Caco-2 (cell line): ENCODE results near the gene GLI2. TPM values are rescaled to one million over a fixed set of nuclear protein-coding genes. Genes with fewer than 3 reads are reported as not detected.
A peak's percentile ranks its signal among the peaks of the same experiment; 100 is the strongest.

ENCODE experiments used
- BruUV-seq: library from RNA; stranded (reverse); fragments of 400-500 nt; replicated peaks from 2 replicates; lab custom pipeline; 2021; lab: Mats Ljungman, UMichigan
- CTCF ChIA-PET: fragments of 300-600 bp; sonication (Branson Sonifier 250); formaldehyde crosslinking; loops from one replicate; lab custom pipeline; 2022; ENCODE audit warnings: antibody characterized with exemption; lab: Charles Lee
- POLR2A ChIA-PET: fragments of 300-600 bp; sonication (Branson Sonifier 250); formaldehyde crosslinking; loops from one replicate; lab custom pipeline; 2022; ENCODE audit warnings: antibody characterized with exemption; lab: Charles Lee
- DNase-seq, 2 experiments: peaks; one replicate each; pipeline versions ENCODE4 v3.0.0 to v3.0.0-alpha.2; 2020 to 2022
- H3K27me3 ChIP-seq: replicated peaks from 2 replicates; pipeline ENCODE4 v1.6.0; 2011; ENCODE audit warnings: low read length; ENCODE audit not compliant: control insufficient read depth, insufficient read depth
- H3K36me3 ChIP-seq: 2 replicates; pipeline ENCODE4 v1.5.1; 2011; ENCODE audit warnings: low read length; ENCODE audit not compliant: control insufficient read depth, insufficient read depth
- H3K4me1 ChIP-seq: fragments of 250-450 bp; sonication (Bioruptor Pico); 2 replicates; pipeline ENCODE4 v1.5.1; 2020; ENCODE audit warnings: mild to moderate bottlenecking
- H3K4me3 ChIP-seq: 2 replicates; pipeline ENCODE4 v1.5.1; 2011; ENCODE audit warnings: low read depth, mild to moderate bottlenecking, control low read depth, low read length
- H3K9me3 ChIP-seq: fragments of 250-450 bp; sonication (Bioruptor Pico); 2 replicates; pipeline ENCODE4 v1.5.1; 2020; ENCODE audit warnings: mild to moderate bottlenecking, moderate library complexity
- H3K27ac Mint-ChIP-seq: one replicate; pipeline ENCODE4 v1.8.0; 2022; ENCODE audit warnings: mixed read lengths; ENCODE audit not compliant: unreplicated experiment
- H3K27me3 Mint-ChIP-seq: one replicate; pipeline ENCODE4 v1.8.0; 2022; ENCODE audit warnings: mixed read lengths; ENCODE audit not compliant: insufficient read depth, unreplicated experiment
- H3K36me3 Mint-ChIP-seq: one replicate; pipeline ENCODE4 v1.8.0; 2022; ENCODE audit warnings: mild to moderate bottlenecking, mixed read lengths; ENCODE audit not compliant: insufficient read depth, unreplicated experiment
- H3K4me1 Mint-ChIP-seq: one replicate; pipeline ENCODE4 v1.8.0; 2022; ENCODE audit warnings: low read depth, mixed read lengths; ENCODE audit not compliant: unreplicated experiment
- H3K4me3 Mint-ChIP-seq: one replicate; pipeline ENCODE4 v1.8.0; 2022; ENCODE audit warnings: mild to moderate bottlenecking, moderate library complexity, mixed read lengths; ENCODE audit not compliant: unreplicated experiment
- H3K9me3 Mint-ChIP-seq: one replicate; pipeline ENCODE4 v1.8.0; 2022; ENCODE audit warnings: mixed read lengths; ENCODE audit not compliant: unreplicated experiment
- CTCF ChIP-seq, 2 experiments: fragments of 200-600 bp in 1 of 2; IDR thresholded peaks; 1 replicate in 1 of 2; 2 replicates in 1 of 2; pipeline versions ENCODE4 v1.5.1 to v1.8.0; 2011 to 2022; ENCODE audit warnings: antibody characterized with exemption in 1 of 2, control low read depth in 1 of 2, inconsistent platforms in 1 of 2, low read depth in 1 of 2, low read length in 1 of 2, mild to moderate bottlenecking in 1 of 2, moderate library complexity in 1 of 2; ENCODE audit not compliant: insufficient read depth in 1 of 2, severe bottlenecking in 1 of 2, unreplicated experiment in 1 of 2
- intact Hi-C: fragments of 100-400 bp; cut with micrococcal nuclease; formaldehyde crosslinking; loops from one replicate; pipeline ENCODE4 v1.10.0; 2022; ENCODE audit not compliant: unreplicated experiment
- total RNA-seq: library from RNA; stranded (reverse); gene quantifications from 2 replicates; pipeline ENCODE4 v1.2.3, GENCODE V29; 2022

Gene GLI2
- total RNA-seq, 1 experiment from 2014 or later = 0.70 TPM

GRCh38 chr2:120738117-120738516 is 2.4 kb downstream of the GLI2 start:
- CTCF ChIA-PET = interaction anchor here (0.6 to 1.3 kb wide), 4 partner anchors 9 to 342 kb away, joined by 3 to 11 read pairs (median 4); no protein-coding TSS in a partner anchor

DNA sequence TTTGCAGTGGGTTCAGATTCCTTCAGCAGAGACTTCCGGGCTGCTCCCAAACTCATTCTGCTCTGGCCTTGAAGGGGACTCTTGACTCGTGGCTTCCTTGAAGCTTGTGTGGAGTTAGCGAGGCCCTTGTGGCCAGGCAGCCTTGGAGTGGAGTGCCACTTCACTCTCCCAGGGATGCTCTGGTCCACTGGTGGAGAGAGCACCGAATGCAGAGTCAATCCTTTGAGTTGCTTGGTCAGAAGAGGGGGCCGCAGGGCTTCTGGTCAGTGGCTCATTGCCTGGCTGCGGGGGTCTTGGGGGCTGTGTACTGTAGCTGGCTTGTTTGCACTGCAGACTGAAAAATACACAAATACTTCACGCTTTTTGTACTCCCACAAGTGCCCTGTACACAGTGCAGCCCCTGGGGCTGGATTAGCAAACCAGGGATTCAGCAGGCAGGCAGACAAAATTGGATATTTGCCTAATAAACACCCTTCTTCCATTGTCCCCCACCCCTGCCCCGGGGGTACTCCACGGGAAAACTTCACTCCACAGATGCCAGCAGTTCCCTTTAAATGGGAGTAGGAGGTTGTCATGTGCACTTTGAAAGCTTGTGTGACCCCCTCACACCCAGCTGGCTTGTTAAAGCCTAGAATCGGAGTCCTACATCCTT is 3.2 kb downstream of the GLI2 start:
- Histone ChIP-seq H3K4me3 (no peak overlapping the region), H3K9me3 (no peaks in the 10 kb centered on the region), H3K36me3 (no peaks in the 10 kb centered on the region), H3K4me1 (peaks cover 6% of the 10 kb centered on the region; the same call in 1 of the 2 replicates), H3K27me3 (peaks cover 3% of the 10 kb centered on the region; the same call in 1 of the 2 replicates)
- no peaks in the 10 kb centered on the region for H3K36me3 Mint-ChIP-seq
- H3K4me3 Mint-ChIP-seq = no peak overlapping the region
- H3K27me3 Mint-ChIP-seq = peaks cover 19% of the 10 kb centered on the region
- intact Hi-C loops = loop anchor here (5.0 to 10.0 kb wide), 2 partner anchors 116 to 198 kb away; no protein-coding TSS in a partner anchor
- H3K4me1 Mint-ChIP-seq = peaks cover 16% of the 10 kb centered on the region
- TF ChIP-seq CTCF (IDR thresholded peaks at IDR 0.05; ENCODE audit: insufficient read depth in 1 of 2, low read depth in 1 of 2, low read length in 1 of 2, severe bottlenecking in 1 of 2, unreplicated experiment in 1 of 2) = no peak
- no TSS peak for BruUV-seq
- ChIA-PET POLR2A (interaction anchor here (0.5 kb wide), 1 partner anchor 336 kb away, joined by 3 read pairs; no protein-coding TSS in a partner anchor), CTCF (interaction anchor here (0.6 kb wide), 1 partner anchor 49 kb away, joined by 3 read pairs; no protein-coding TSS in a partner anchor)
- H3K9me3 Mint-ChIP-seq = no peaks in the 10 kb centered on the region
- DNase-seq = no peak
- H3K27ac Mint-ChIP-seq = no peak overlapping the region

More at GRCh38 chr2:120738117-120738516, 2.4 kb downstream of the GLI2 start:
- peak overlapping the region; percentile 84 for H3K4me3 Mint-ChIP-seq
- Histone ChIP-seq H3K9me3 (no peaks in the 10 kb centered on the region), H3K36me3 (no peaks in the 10 kb centered on the region), H3K27me3 (peaks cover 3% of the 10 kb centered on the region; the same call in 1 of the 2 replicates), H3K4me3 (no peak overlapping the region), H3K4me1 (peaks cover 6% of the 10 kb centered on the region; the same call in 1 of the 2 replicates)
- intact Hi-C loops = loop anchor here (5.0 to 10.0 kb wide), 2 partner anchors 117 to 199 kb away; no protein-coding TSS in a partner anchor
- DNase-seq = no peak
- no TSS peak for BruUV-seq
- H3K36me3 Mint-ChIP-seq = no peaks in the 10 kb centered on the region
- peaks cover 16% of the 10 kb centered on the region for H3K4me1 Mint-ChIP-seq
- no peaks in the 10 kb centered on the region for H3K9me3 Mint-ChIP-seq
- POLR2A ChIA-PET = interaction anchor here (1.4 kb wide), 1 partner anchor 337 kb away, joined by 3 read pairs; no protein-coding TSS in a partner anchor
- no peak overlapping the region for H3K27ac Mint-ChIP-seq
- no peak for TF ChIP-seq CTCF (IDR thresholded peaks at IDR 0.05; ENCODE audit: insufficient read depth in 1 of 2, low read depth in 1 of 2, low read length in 1 of 2, severe bottlenecking in 1 of 2, unreplicated experiment in 1 of 2)
- H3K27me3 Mint-ChIP-seq = peaks cover 21% of the 10 kb centered on the region

DNA sequence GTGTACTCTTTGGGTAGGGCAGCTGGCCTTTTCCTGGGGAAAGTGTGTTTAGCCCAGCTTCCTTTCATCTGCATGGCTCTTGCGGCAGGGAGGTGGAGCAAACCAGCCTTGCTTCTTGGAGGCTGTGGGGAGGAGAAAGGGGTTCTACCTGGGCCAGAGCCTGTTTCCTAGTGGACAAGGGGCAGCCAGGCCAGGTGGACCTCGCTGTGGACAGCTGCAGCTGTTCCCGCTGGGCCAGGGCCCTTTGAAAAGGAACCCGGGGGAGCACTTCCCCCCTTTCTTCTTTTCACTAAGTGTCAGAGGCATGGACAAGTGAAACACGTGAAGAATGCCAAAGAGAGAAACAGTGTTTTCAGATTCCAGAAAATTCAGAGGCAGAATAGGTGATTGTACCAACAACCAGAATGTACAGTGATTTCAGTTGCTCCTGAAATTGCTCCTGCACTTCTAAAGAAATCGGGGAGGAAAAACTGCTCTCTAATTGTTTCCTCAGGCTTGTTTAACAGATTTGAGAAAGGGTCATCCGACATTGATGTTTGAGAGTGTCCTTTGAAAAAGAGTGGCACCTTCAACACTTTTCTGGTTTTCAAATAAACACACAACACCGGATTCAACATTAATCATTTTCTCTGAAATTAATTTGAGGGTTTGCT is 3.9 kb downstream of the GLI2 start:
- intact Hi-C loops = loop anchor here (5.0 to 10.0 kb wide), 2 partner anchors 115 to 198 kb away; no protein-coding TSS in a partner anchor
- CTCF ChIA-PET = no interaction called here
- Histone ChIP-seq H3K4me3 (no peak overlapping the region), H3K4me1 (peaks cover 6% of the 10 kb centered on the region; the same call in 1 of the 2 replicates), H3K9me3 (no peaks in the 10 kb centered on the region), H3K27me3 (peaks cover 3% of the 10 kb centered on the region; the same call in 1 of the 2 replicates), H3K36me3 (no peaks in the 10 kb centered on the region)
- no TSS peak for BruUV-seq
- no peak for TF ChIP-seq CTCF (IDR thresholded peaks at IDR 0.05; ENCODE audit: insufficient read depth in 1 of 2, low read depth in 1 of 2, low read length in 1 of 2, severe bottlenecking in 1 of 2, unreplicated experiment in 1 of 2)
- Mint-ChIP-seq H3K27me3 (peaks cover 22% of the 10 kb centered on the region), H3K36me3 (no peaks in the 10 kb centered on the region), H3K27ac (no peak overlapping the region), H3K4me1 (peaks cover 16% of the 10 kb centered on the region), H3K4me3 (no peak overlapping the region), H3K9me3 (no peaks in the 10 kb centered on the region)
- POLR2A ChIA-PET = interaction anchor here (0.5 kb wide), 1 partner anchor 335 kb away, joined by 3 read pairs; no protein-coding TSS in a partner anchor
- no peak for DNase-seq
